Thyroid gland (tissue), 4 donors: ENCODE measurements around the gene ADAMTS17.

ENCODE experiments used
- CTCF ChIP-seq, 6 experiments: fragments of 200-600 bp in 3 of 6; fragments of 450-650 bp in 3 of 6; sonication (generic) in 3 of 6; IDR thresholded peaks; one replicate each; pipeline ENCODE4 v1.5.1; 2016 to 2019; ENCODE audit warnings: antibody characterized with exemption in 6 of 6, mild to moderate bottlenecking in 2 of 6, inconsistent platforms in 1 of 6, moderate library complexity in 1 of 6
- POLR2A ChIP-seq, 2 donors: fragments of 450-650 bp; IDR thresholded peaks; one replicate each; pipeline ENCODE4 v1.6.1; 2017; ENCODE audit warnings: antibody characterized with exemption in 2 of 2, mild to moderate bottlenecking in 2 of 2, moderate library complexity in 1 of 2

DNA sequence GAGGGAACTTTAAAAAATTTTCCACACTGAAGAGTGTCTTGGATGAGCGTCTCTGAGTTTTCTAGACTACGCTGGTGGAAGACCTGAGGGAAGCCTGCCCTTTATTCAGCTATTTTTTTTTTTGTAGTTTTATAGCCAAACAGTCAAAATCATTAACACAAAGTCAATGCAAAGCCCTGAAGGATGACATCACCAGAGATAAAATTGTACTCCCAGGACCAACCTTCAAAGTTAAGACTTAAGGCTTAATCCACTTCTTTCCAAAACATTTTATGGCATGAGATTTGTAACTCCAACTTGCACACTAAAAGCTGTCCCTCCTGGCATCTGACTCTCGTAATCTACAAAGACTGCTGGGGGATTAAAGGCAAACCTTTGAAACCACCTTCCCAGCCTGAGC is 345.1 kb downstream of the ADAMTS17 start:
- TF ChIP-seq CTCF (IDR thresholded peaks at IDR 0.05) (no peak), POLR2A (IDR thresholded peaks at IDR 0.05) (no peak)
